Erythroblast (primary cell): ENCODE measurements around the gene SLC12A2.

Experiments used
- DNase-seq, 2 experiments: peaks; one replicate each; lab custom pipeline; 2025; lab: John Stamatoyannopoulos, UW
- GATA1 ChIP-seq: IDR thresholded peaks from 2 replicates; pipeline ENCODE4 v1.6.1; 2011; ENCODE audit warnings: low read depth, mild to moderate bottlenecking, control low read depth, low read length, moderate library complexity
- POLR2A ChIP-seq: IDR thresholded peaks from 2 replicates; pipeline ENCODE4 v1.6.1; 2011; ENCODE audit warnings: mild to moderate bottlenecking, low read length

SLC12A2 gene

DNA sequence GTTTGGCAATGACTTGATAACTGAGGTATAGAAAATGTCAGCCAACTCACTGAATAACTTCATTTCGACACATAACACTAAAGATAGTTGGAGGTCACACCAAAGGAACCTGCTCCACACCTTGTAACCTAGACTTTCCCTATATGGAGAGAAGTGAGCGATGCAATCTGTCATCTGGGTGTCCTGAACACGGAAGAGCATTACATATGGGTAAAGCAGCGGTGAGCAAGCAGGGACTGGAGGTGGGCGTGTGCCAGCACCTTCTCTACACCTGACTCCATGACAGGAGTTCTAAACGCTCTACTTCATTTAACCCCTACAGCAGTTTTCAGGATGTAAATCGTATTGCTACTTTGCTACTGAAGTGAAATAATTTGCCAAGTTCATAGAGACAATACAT is 152.8 kb downstream of the SLC12A2 start:
- TF ChIP-seq POLR2A = no peak
- TF ChIP-seq GATA1 = no peak
- no peak for DNase-seq

DNA sequence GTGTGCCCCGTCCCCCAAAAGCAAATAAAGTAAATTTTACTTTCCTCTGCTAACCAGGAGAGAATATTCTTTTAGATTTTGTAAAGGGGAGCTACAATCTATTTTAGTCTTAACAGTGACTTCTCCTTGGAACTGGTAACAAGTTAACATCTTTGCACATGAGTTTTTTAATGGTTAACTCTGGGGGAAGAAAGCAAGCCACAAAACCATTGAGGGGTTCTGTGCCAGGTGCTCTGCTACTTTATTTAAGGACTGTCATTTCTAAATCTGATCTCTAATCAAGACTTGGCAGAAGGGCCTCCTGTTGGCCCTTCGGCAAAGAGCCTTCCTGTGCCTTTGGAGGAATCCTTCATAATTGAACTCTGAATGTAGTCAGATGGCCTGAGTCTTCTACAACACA is 153.4 kb downstream of the SLC12A2 start:
- DNase-seq = no peak
- TF ChIP-seq POLR2A (no peak), GATA1 (no peak)

GRCh38 chr5:128237546-128237945 is 154.0 kb downstream of the SLC12A2 start:
- no peak for DNase-seq
- TF ChIP-seq POLR2A (no peak), GATA1 (no peak)
